Pulmonary artery endothelial cell (primary cell): ENCODE results near the gene SF3B2. TPM values are rescaled to one million over a fixed set of nuclear protein-coding genes. Genes with fewer than 3 reads are reported as not detected.
"Not testable (repeated sequence)": the region's sequence is repeated elsewhere in the genome, so short reads cannot be mapped to it uniquely, and the experiment has no call there.

Experiments
- DNase-seq: peaks from one replicate; pipeline ENCODE4 v3.0.0-alpha.2; 2011; ENCODE audit warnings: low read depth, low spot score
- total RNA-seq: library from RNA; depleted of rRNA; stranded (reverse); fragments of >200 nt; gene quantifications from 2 replicates; pipeline ENCODE4 v1.2.3, GENCODE V29; 2014

SF3B2 gene, protein sequence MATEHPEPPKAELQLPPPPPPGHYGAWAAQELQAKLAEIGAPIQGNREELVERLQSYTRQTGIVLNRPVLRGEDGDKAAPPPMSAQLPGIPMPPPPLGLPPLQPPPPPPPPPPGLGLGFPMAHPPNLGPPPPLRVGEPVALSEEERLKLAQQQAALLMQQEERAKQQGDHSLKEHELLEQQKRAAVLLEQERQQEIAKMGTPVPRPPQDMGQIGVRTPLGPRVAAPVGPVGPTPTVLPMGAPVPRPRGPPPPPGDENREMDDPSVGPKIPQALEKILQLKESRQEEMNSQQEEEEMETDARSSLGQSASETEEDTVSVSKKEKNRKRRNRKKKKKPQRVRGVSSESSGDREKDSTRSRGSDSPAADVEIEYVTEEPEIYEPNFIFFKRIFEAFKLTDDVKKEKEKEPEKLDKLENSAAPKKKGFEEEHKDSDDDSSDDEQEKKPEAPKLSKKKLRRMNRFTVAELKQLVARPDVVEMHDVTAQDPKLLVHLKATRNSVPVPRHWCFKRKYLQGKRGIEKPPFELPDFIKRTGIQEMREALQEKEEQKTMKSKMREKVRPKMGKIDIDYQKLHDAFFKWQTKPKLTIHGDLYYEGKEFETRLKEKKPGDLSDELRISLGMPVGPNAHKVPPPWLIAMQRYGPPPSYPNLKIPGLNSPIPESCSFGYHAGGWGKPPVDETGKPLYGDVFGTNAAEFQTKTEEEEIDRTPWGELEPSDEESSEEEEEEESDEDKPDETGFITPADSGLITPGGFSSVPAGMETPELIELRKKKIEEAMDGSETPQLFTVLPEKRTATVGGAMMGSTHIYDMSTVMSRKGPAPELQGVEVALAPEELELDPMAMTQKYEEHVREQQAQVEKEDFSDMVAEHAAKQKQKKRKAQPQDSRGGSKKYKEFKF
- 107 and 129 TPM in 2 replicates for total RNA-seq

DNA sequence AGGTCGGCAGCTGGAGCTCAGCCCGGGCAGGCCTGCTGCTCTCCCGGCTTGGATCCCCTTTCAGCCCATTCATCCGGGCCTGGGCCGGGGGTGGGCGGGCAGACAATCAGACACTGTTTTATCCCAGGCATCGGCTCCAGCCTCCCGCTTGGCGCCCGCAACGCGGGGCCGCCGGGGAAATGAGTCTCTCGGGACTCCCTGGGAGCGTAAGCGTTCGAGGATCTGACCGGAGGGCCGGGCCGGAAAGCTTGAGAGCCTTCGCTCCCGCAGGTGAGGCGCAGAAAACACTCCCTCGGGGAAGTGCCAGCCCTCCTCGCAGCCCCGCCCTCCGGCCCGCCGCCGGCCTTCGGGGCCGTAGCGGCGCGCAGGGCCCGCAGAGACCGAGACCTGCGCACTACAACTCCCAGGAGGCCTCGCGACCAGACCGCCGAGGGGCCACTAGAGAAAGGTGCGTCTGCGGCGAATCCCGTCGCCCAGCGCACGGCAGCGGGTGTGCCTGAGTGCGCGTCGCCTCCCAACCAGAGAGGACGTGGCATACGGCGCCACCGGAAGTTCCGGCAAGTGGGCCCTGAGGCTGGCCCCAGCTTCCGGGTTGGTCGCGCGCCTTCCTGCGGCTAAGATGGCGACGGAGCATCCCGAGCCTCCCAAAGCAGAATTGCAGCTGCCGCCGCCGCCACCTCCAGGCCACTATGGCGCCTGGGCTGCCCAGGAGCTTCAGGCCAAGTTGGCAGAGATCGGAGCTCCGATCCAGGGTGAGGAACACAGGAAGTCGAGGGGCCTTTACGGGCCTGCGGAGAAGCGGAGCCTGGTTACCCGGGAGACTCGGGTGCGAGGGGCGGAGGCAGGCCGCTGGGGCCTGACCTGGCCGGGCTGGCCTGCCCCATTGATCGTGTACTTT lies at the start of gene SF3B2:
SF3B2 (plus strand) TSS at position 599 of the 898 bp plus-strand sequence; CDS start at position 620, 21 bp downstream.
- DNase-seq: peak; percentile 93

DNA sequence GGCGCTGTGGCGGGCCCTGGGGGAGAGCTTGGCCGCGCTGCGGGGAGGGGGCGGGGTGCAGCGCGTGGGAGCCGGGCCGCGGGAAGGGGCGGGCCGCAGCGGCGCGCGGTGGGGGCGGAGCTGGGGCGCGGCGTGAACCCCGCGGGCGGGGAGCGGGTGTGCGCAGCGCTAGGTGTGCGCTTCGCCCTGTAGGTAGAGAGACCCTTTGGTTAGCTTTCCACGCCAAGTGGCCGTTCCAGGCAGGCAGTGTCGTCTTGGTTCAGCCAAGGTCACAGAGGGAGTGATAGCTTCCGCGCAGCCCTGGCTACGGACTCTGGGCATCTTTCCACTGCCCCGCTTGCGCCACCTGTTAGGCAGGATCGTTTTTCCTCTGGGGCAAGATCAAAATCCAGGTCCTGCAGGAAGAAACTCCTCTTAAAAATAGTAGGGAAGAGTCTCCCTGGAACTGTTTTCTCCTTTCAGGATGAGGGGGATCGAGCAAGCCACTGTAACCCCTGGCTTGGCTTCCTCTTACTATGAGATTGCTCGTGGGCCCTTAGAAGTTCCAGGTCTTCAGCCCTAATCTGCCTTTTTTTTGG lies 49.4 kb upstream of the SF3B2 start:
- no peak for DNase-seq

DNA sequence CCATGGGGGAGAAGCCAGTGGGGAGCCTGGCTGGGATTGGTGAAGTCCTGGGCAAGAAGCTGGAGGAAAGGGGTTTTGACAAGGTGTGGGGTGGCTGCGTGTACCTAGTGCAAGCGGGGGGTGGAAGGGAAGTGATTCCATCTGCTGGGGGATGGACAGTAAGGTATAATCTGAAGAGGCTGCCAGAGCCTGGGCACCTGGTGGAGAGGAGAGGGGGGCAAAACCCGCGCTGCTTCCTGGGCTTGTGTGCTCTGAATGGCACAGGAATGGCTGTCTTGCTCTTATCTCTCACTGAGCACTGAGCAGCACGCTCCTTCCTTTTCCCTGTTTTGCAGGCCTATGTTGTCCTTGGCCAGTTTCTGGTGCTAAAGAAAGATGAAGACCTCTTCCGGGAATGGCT lies 48.9 kb upstream of the SF3B2 start:
- no peak for DNase-seq

DNA sequence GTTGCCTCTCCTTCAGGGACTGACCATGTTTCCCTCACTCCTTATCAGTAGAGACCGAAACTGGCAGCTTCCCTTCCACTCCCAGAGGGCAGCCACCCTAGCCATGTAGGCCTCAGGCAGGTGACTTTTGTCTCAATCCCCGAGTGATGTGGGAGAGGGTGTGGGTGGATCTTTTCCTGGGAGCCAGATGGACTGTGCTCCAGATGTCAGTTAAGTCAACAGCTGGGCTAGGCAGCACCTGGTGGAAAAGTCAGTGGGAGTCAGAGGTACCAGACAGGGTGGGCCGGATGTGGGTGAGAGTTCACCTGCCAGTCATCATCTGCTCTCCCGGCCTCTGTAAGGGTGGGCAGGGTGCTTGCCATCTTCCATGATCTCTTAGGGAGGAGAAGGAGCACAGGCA lies 48.0 kb upstream of the SF3B2 start:
- no peak for DNase-seq

DNA sequence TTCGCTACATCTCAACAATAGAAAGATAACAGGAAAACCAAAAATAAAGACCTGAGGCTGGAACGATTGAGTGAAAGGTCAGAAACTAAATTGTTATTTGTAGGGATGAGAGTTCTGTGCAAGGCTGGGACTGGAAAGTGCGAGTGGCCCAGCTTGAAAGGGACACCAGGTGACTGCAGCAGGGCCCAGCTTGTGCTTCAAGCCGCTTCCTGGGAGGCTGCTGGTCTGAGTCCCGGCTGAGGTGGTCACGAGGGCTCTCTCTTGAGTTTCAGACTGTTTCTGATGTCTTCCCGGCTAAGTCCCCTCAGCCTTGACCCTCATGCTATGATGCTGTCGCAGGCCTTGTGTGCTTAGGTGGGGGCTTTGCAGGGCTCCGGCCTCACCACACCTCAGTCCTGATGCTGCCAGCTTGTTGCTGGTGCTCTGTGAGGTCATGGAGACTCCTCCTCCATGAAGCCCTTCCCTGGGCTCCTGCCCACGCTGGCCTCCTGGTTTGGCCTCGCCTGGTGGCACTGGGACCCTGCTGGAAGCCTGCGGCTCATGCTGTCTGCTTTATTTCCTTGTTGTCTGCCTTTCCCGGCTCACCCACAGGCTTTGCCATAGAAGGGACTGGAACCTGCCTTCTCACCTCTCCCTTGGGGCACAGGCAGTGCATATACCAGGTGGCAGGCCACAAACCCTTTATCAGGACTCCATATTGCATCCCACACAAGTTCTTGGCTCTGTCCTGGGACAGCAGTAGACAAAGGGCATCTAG lies 45.9 kb upstream of the SF3B2 start:
- DNase-seq: no peak

DNA sequence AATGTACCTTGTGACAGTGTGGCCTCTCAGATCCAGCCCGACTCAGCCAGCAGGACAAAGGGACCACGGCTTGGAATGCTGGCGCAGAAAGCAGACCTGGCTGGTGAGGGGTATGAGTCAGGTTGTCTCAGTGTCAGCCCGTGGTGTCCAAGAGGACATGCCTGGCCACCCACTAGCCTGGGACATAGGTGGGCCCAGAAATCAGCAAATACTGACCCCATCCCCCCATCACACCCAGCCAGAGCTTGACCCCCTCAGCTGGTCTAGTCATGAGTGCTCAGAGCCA lies 45.3 kb upstream of the SF3B2 start:
- DNase-seq: no peak

DNA sequence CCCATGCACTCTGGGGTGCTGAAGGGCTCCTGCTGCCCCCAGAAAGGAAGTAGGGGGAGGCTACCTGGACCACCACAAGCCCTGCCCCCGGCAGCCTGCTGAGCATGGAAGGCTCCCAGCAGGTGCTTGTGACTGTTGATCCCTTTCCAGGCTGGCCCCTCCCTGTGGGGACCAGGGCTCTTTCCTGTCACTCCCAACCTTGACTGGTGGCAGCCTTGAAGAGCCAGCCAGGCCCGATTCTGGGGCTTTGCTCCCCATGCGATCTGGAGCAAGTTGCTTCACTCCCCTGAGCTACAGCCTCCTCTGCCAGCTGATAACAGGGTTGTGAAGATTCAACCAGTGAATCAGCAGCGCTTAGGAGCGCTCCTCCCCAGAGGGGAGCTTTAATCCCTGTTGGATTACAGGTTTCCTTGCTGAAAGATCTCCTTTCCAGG lies 44.9 kb upstream of the SF3B2 start:
- no peak for DNase-seq

DNA sequence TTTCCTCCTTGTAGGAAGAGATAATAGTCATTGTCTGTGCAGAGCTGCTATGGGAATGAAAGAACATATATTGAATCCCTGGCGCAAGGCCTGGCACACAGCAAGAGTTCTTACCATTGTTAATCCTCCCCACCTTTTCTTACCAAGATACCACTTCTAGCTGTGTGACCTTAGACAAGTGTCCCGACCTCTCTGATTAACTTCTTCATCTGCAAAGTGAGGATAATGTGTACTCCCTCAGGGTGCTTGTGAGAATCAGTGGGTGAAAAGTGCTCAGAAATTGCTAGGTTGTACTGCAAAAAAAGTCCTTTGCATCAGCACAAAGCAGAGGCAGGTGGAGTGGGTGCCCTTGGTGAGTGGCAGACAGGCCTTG lies 44.1 kb upstream of the SF3B2 start:
- DNase-seq: no peak

DNA sequence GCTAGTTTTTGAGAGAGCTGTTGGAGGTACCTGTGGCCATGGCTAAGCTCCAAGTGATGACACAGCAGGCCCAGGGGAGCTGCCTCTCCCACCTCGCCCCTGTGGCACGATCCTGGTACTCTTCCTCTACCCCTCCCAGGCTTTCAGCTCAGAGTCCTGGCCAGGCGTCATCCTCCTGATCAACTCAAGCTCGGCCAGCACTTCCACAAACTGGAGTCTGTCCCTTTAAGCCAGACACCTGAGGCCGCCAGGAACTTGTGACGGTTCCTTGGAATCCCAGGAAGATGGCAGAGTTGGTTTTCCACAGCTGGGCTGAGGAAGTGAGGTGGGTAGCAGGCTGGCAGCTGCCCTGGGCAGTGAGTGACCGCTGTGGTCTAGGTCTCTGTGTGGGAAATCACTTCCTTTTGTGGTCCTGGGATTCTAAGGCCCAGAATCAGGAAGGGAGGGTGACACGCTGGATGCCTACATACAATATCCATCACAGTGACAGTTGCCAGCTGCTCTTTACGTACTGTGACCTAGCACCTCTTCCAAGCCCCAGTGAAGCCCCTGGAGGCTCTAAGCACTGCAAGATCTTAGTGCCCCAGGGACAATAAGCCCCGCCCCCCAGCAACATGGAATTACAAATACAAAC lies 43.6 kb upstream of the SF3B2 start:
- DNase-seq: no peak

DNA sequence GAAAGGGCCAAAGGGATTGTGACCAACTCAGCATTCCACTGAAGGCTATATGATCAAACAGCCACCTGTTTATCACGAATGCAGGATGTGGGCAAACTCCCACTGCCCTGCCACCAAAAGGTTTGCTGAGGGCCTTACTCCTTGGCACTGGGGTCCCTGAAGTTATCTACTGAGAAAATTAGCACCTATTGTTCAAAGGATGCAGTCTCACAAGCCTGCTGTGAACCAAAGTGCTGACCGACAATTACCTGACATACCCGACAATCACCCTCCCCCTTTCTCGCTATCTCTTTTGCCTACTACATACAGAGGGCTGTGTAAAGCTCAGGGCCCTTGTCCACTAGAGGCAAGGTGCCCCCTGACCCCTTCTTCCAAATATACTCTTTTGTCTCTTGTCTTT lies 42.1 kb upstream of the SF3B2 start:
- not testable (repeated sequence) for DNase-seq

DNA sequence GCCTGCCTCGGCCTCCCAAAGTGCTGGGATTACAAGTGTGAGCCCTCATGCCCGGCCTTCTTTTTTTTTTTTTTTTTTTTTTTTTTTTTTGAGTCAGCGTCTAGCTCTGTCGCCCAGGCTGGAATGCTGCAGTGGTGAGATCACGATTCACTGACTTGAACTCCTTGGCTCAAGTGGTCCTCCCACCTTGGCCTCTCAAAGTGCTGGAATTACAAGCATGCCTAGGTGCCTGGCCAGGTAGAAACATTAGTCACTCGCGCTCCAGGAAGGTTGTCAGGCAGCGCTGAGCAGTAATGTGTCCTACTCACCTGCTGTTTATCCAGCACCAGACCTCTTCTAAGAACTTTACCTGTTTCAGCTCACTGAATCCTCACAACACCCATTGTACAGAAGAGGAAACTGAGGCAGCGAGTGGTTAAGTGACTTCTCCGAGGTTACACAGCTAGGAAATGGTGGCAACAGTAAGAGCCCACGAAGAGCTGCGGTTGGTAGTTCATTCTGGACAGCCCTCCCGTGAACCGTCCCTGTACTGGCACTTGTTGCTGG lies 40.9 kb upstream of the SF3B2 start:
- DNase-seq: no peak

DNA sequence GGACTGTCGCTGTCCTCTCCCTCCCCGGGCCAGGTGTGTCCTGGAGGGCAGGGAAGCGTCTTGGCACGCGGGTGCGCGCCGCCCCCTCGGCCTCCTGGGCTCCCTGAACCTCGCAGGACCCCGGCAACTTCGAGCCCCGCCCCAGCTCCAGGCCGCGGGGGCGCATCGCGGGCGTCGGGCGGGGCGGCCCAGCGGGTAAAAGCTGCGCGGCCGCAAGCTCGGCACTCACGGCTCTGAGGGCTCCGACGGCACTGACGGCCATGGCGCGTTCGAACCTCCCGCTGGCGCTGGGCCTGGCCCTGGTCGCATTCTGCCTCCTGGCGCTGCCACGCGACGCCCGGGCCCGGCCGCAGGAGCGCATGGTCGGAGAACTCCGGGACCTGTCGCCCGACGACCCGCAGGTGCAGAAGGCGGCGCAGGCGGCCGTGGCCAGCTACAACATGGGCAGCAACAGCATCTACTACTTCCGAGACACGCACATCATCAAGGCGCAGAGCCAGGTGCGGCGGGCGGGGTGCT lies 40.3 kb upstream of the SF3B2 start, which contains the start of gene CST6:
CST6 (plus strand) TSS at position 224 of the 519 bp plus-strand sequence; CDS start at position 261, 37 bp downstream.
- DNase-seq: no peak

DNA sequence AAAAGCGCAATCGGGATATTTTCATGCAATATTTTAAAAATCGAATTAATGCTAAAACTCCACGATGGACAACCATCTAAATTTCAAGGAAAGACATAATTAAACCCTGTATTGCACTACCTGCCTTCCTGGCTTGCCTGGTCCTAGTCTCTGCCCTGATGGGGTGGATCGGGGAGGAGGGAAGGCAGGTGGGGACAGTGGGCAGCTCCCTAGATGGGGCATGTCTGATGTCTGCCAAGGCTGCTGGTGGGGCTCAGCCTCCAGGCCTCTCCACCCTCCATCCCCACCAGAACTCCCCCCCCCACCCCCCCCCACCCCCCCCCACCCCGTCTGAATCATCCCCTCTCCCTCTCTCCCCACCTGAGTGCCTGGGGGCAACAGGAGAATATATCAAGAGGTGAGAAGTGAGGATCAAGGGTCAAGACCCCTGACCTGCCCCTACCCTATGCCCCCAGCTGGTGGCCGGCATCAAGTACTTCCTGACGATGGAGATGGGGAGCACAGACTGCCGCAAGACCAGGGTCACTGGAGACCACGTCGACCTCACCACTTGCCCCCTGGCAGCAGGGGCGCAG lies 39.7 kb upstream of the SF3B2 start:
- no peak for DNase-seq

DNA sequence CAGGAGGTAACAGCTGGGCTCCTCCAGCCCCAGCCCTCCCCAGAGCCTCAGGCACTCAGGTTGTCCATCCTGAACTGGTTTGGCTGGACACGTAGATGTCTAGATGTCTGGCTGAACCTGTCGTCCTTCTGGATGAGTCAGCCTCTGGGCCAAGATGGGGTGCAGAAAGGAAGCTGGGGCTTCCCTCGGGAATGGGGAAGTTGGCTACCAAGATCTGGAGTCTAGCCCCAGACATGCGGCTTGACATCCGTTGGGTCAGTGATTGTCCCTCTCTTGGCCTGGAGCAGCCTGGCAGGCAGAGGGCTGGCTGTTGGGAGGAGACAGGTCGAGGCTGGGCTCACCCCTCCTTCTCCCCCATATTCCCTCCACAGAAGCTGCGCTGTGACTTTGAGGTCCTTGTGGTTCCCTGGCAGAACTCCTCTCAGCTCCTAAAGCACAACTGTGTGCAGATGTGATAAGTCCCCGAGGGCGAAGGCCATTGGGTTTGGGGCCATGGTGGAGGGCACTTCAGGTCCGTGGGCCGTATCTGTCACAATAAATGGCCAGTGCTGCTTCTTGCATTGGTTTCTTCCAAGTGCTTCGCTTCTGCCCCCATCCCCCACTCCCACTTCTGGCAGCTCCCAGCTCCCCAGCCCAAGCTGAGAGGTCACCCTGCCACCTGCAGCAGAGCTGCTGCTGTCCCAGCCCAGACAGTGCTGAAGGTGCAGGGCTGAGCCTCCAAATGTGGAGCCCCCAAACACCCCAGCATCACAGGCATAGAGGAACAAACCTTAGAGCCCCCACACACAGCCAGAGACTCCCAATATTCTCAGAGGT lies 39.0 kb upstream of the SF3B2 start:
- no peak for DNase-seq

DNA sequence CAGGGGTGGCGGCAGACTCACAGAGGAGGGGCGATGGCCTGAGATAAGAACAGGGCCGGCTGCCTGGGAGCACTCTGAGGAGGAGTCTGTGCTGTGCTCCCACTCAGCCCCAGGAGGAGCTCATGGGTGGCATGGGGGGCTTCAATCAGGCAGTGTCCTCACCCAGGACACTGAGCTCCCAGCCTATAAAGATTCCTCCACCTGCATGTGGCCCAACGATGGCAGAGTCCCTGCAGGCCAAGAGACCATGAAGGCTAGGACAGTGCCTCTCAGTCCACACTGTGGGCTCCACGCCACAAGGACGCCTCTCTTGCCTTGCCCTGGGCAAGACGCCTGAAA lies 38.4 kb upstream of the SF3B2 start:
- DNase-seq: no peak

DNA sequence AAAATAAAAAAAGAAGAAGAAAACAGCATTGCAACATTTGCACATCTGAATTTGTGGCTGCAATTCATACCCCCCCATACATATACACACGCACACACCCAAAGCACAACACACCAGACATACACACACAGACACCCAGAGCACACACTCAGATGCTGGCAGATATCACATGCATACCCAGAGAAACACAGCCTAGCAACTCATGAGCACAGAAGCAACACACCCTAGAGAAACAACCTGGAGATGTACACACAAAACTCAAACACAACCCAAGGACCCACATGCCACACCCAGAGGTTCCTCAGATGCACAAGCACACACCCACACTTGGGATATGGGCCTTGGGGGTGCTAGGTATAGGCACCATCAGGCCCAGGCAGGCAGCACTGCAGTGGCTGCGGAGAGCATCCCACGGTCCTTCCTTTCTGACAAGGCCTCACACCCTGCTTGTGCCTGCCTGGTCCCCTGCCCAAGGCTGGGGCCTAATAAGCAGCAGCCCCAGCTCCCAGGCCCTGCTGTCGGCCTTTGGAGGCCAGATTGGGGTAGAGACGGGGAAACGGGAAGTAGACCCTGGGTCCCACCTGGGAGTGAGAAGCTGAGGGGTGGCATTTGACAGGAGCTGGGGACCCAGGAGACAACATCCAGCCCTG lies 37.2 kb upstream of the SF3B2 start:
- no peak for DNase-seq

DNA sequence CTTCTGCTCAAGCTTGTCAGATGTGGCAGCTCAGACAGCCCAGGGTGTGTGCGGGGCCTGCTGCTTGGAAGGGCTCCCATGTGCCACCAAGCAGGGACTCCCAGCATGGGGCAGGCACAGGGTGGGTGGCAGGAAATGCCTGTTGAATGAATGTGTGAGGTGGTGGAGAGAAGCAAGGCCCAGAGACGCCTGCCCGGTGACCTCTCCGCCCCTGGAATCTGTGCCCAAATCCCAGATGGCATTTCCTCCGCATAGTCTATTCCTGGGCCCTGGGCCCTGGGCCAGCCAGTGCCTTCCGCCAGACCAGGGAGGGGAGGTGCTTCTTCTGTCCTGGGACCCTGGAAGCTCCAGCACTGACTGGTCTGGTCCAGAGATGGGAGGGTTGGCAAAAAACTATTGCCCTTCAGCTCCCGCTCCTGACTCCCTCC lies 36.7 kb upstream of the SF3B2 start:
- peak; percentile 51 for DNase-seq
